Ovary (tissue), 9 donors: ENCODE results near the gene TASP1. TPM values are rescaled to one million over a fixed set of nuclear protein-coding genes. Genes with fewer than 3 reads are reported as not detected.

ENCODE experiments used
- DNase-seq, 5 donors: peaks; one replicate each; pipeline ENCODE4 v3.0.0-alpha.2; 2019 to 2020
- H3K27ac ChIP-seq, 2 donors: fragments of 200-600 bp; one replicate each; pipeline versions ENCODE4 v1.5.1 to v1.8.0; 2019 to 2022
- H3K27me3 ChIP-seq: fragments of 200-600 bp; one replicate; pipeline ENCODE4 v1.8.0; 2022
- H3K36me3 ChIP-seq: fragments of 200-600 bp; sonication (generic); one replicate; pipeline ENCODE4 v1.5.1; 2019
- H3K4me1 ChIP-seq: one replicate; pipeline ENCODE4 v1.8.1; 2013; ENCODE audit warnings: mild to moderate bottlenecking, moderate library complexity; ENCODE audit not compliant: insufficient read depth
- H3K4me3 ChIP-seq: fragments of 200-600 bp; sonication (generic); one replicate; pipeline ENCODE4 v1.5.1; 2017
- H3K9me3 ChIP-seq, 2 donors: fragments of 200-600 bp in 1 of 2; sonication (generic) in 1 of 2; one replicate each; pipeline versions ENCODE4 v1.5.1 to v1.8.1; 2013 to 2019; ENCODE audit warnings: mild to moderate bottlenecking in 1 of 2, moderate library complexity in 1 of 2
- CTCF ChIP-seq, 3 donors: fragments of 450-650 bp in 2 of 3; fragments of 200-600 bp in 1 of 3; IDR thresholded peaks; one replicate each; pipeline versions ENCODE4 v1.5.1 to v1.8.0; 2016 to 2022; ENCODE audit warnings: antibody characterized with exemption in 3 of 3, mild to moderate bottlenecking in 1 of 3
- EP300 ChIP-seq: sonication (generic); formaldehyde crosslinking; IDR thresholded peaks from one replicate; pipeline ENCODE4 v1.6.1; 2017; ENCODE audit warnings: antibody characterized with exemption
- POLR2A ChIP-seq: fragments of 450-650 bp; IDR thresholded peaks from one replicate; pipeline ENCODE4 v1.6.1; 2017; ENCODE audit warnings: antibody characterized with exemption, mild to moderate bottlenecking, moderate library complexity
- WGBS, 3 donors: extraction: QIAGEN DNeasy Blood & Tissue Kit in 1 of 3; methylation state at CpG; one replicate each; pipeline versions ENCODE4 v1.1.5 to v1.1.7; 2013 to 2017; 5-methylcytosine and 5-hydroxymethylcytosine counted together
- intact Hi-C, 4 donors: fragments of 100-400 bp; cut with DNase I; formaldehyde crosslinking; loops; one replicate each; pipeline versions ENCODE4 v1.11.0 to v1.15.1; 2022 to 2023
- polyA plus RNA-seq, 2 donors: library from polyadenylated mRNA; stranded (reverse); fragments of 200-250 nt in 1 of 2; fragments of 350-450 nt in 1 of 2; fragmentation: Illumina TruSeq in 1 of 2; extraction: RNeasy Lipid Tissue Mini Kit (QIAGEN cat#74804) in 1 of 2; gene quantifications; one replicate each; pipeline ENCODE4 v1.2.3, GENCODE V29; 2013 to 2014
- total RNA-seq, 7 donors: library from RNA; depleted of rRNA in 2 of 7; stranded (reverse); fragments of >200 nt in 2 of 7; fragmentation: NEBNext Ultra II Directional in 3 of 7; extraction: Animal tissue kit (Norgen Biotek cat#: 25700) in 3 of 7; gene quantifications; one replicate each; pipeline versions ENCODE4 v1.1.0 to v1.2.4, GENCODE V29; 2016 to 2023
- donor health status: DM: no; HTN: no; CAD: no; lungs with moderate emphysema.
- donor health status: DM: no; HTN: no; CAD: no.
- donor health status: Bipolar disorder and iron deficiency.
- donor health status: DM: yes; HTN: yes; CAD: no.
- donor health status: DM: no; HTN: no; CAD: no.
- donor health status: DM: yes; HTN: yes; CAD: no.

TASP1 gene
- total and polyA plus RNA-seq, 9 donors = 6.4 to 16.5 (median 13.2) TPM

GRCh38 chr20:13425381-13426135, 213.2 kb downstream of the TASP1 start:
- no peak for TF ChIP-seq CTCF (IDR thresholded peaks at IDR 0.05)
- TF ChIP-seq POLR2A = no peak
- no peak for TF ChIP-seq EP300
- DNase-seq = no peak
- intact Hi-C loops = no loop called here
- H3K4me3 ChIP-seq = no peak overlapping the region
- WGBS, 3 donors = 45 to 70% (median 61%) methylated on average over 4 of the region's 4 CpGs
- no peaks in the 10 kb centered on the region for H3K9me3 ChIP-seq
- H3K27me3 ChIP-seq = no peaks in the 10 kb centered on the region
- no peaks in the 10 kb centered on the region for H3K36me3 ChIP-seq
- H3K27ac ChIP-seq = no peak overlapping the region
- no peaks in the 10 kb centered on the region for H3K4me1 ChIP-seq

- H3K27ac ChIP-seq = no peak overlapping the region
- no peaks in the 10 kb centered on the region for H3K4me1 ChIP-seq
- H3K36me3 ChIP-seq = no peaks in the 10 kb centered on the region
- no peaks in the 10 kb centered on the region for H3K9me3 ChIP-seq
- WGBS, 3 donors = 93 to 98% (median 97%) methylated on average over 5 of the region's 5 CpGs
- H3K27me3 ChIP-seq = no peaks in the 10 kb centered on the region
- DNase-seq = no peak
- TF ChIP-seq EP300 (no peak), POLR2A (no peak), CTCF (IDR thresholded peaks at IDR 0.05) (no peak)
- intact Hi-C loops = no loop called here
- no peak overlapping the region for H3K4me3 ChIP-seq
Measured at GRCh38 chr20:13424174-13424833, 214.4 kb downstream of the TASP1 start.

- TF ChIP-seq POLR2A (no peak), CTCF (IDR thresholded peaks at IDR 0.05) (no peak), EP300 (no peak)
- H3K27ac ChIP-seq = no peak overlapping the region
- intact Hi-C loops = no loop called here
- no peaks in the 10 kb centered on the region for H3K27me3 ChIP-seq
- no peaks in the 10 kb centered on the region for H3K4me1 ChIP-seq
- 88 to 93% (median 92%) methylated on average over 4 of the region's 4 CpGs for WGBS, 3 donors
- H3K36me3 ChIP-seq = no peaks in the 10 kb centered on the region
- H3K9me3 ChIP-seq = no peaks in the 10 kb centered on the region
- H3K4me3 ChIP-seq = no peak overlapping the region
- no peak for DNase-seq
Measured at GRCh38 chr20:13423472-13424173, 215.1 kb downstream of the TASP1 start.

- 100% methylated on average over 1 of the region's 1 CpG for WGBS, 3 donors
- Histone ChIP-seq H3K4me3 (no peak overlapping the region), H3K36me3 (no peaks in the 10 kb centered on the region), H3K27ac (no peak overlapping the region), H3K4me1 (no peaks in the 10 kb centered on the region), H3K9me3 (no peaks in the 10 kb centered on the region), H3K27me3 (no peaks in the 10 kb centered on the region)
- TF ChIP-seq EP300 (no peak), POLR2A (no peak), CTCF (IDR thresholded peaks at IDR 0.05) (no peak)
- no peak for DNase-seq
- intact Hi-C loops = no loop called here
Measured at GRCh38 chr20:13422637-13423036, 216.1 kb downstream of the TASP1 start.
